Panc1 (cell line): Measurements from ENCODE around the gene PROKR1.

ENCODE experiments used
- CTCF ChIP-seq: fragments of 450-650 bp; IDR thresholded peaks from 2 replicates; pipeline ENCODE4 v1.5.1; 2017; ENCODE audit warnings: mild to moderate bottlenecking
- POLR2AphosphoS5 ChIP-seq: IDR thresholded peaks from 2 replicates; pipeline ENCODE4 v1.6.1; 2012; ENCODE audit warnings: mild to moderate bottlenecking, low read depth, low read length, moderate library complexity
- SIN3A ChIP-seq: IDR thresholded peaks from 2 replicates; pipeline ENCODE4 v1.6.1; 2012; ENCODE audit warnings: low read depth, mild to moderate bottlenecking, low read length, moderate library complexity, borderline replicate concordance; ENCODE audit not compliant: insufficient read depth
- TF ChIP-seq, protein P1 (sequence below), 2 experiments: IDR thresholded peaks; 2 replicates each; pipeline ENCODE4 v1.6.1; 2011 to 2012; ENCODE audit warnings: low read depth in 2 of 2, control low read depth in 1 of 2, low read length in 1 of 2, mild to moderate bottlenecking in 1 of 2, moderate library complexity in 1 of 2; ENCODE audit not compliant: insufficient read depth in 1 of 2

DNA sequence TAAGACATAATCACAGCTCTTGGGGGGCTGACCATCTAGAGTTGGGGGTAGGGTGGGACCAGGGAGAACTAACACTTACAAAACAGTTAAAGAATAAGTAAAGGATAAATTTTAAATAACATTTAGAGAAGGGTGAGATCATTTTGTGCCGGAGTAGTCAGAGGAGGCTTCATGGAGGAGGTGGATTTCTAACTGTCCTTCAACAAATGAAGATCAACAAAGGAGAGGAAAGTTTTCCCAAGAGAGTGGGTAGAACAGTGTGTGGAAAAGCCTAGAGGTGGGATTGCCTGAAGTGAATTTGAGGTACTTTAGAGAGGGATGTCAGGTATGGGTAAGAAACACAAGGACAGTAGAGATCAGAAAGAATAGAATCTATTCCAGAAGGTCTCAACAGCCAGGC, 7.3 kb downstream of the PROKR1 start:
- TF ChIP-seq POLR2AphosphoS5: no peak
- TF ChIP-seq CTCF: no peak
- TF ChIP-seq, protein P1, sequence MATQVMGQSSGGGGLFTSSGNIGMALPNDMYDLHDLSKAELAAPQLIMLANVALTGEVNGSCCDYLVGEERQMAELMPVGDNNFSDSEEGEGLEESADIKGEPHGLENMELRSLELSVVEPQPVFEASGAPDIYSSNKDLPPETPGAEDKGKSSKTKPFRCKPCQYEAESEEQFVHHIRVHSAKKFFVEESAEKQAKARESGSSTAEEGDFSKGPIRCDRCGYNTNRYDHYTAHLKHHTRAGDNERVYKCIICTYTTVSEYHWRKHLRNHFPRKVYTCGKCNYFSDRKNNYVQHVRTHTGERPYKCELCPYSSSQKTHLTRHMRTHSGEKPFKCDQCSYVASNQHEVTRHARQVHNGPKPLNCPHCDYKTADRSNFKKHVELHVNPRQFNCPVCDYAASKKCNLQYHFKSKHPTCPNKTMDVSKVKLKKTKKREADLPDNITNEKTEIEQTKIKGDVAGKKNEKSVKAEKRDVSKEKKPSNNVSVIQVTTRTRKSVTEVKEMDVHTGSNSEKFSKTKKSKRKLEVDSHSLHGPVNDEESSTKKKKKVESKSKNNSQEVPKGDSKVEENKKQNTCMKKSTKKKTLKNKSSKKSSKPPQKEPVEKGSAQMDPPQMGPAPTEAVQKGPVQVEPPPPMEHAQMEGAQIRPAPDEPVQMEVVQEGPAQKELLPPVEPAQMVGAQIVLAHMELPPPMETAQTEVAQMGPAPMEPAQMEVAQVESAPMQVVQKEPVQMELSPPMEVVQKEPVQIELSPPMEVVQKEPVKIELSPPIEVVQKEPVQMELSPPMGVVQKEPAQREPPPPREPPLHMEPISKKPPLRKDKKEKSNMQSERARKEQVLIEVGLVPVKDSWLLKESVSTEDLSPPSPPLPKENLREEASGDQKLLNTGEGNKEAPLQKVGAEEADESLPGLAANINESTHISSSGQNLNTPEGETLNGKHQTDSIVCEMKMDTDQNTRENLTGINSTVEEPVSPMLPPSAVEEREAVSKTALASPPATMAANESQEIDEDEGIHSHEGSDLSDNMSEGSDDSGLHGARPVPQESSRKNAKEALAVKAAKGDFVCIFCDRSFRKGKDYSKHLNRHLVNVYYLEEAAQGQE (IDR thresholded peaks at IDR 0.05; ENCODE audit: insufficient read depth in 1 of 2, low read depth in 2 of 2, low read length in 1 of 2): no peak
- TF ChIP-seq SIN3A: no peak
